ENCODE results near the gene ARHGAP44.
"Not testable (repeated sequence)": the region's sequence is repeated elsewhere in the genome, so short reads cannot be mapped to it uniquely, and the experiment has no call there.

The ARHGAP44 gene

GRCh38 chr17:12963505-12963904 is 174.2 kb downstream of the ARHGAP44 start:
- DNase-seq (ENCODE audit: low read depth, low spot score) = no peak

GRCh38 chr17:12964162-12964561 is 174.9 kb downstream of the ARHGAP44 start:
- DNase-seq (ENCODE audit: low read depth, low spot score) = no peak

- no peak for DNase-seq (ENCODE audit: low read depth, low spot score)
These were observed 175.5 kb downstream of the ARHGAP44 start for GRCh38 chr17:12964840-12965239.

GRCh38 chr17:12965988-12966387 is 176.7 kb downstream of the ARHGAP44 start:
- no peak for DNase-seq (ENCODE audit: low read depth, low spot score)

GRCh38 chr17:12966413-12966812 is 177.1 kb downstream of the ARHGAP44 start:
- no peak for DNase-seq (ENCODE audit: low read depth, low spot score)

- no peak for DNase-seq (ENCODE audit: low read depth, low spot score)
These were observed 178.7 kb downstream of the ARHGAP44 start for GRCh38 chr17:12967962-12968361.

- DNase-seq (ENCODE audit: low read depth, low spot score) = peak; percentile 32
These were observed 184.3 kb downstream of the ARHGAP44 start for GRCh38 chr17:12973496-12974004.

GRCh38 chr17:12974005-12974531 is 184.8 kb downstream of the ARHGAP44 start:
- peak; percentile 25 for DNase-seq (ENCODE audit: low read depth, low spot score)

- DNase-seq (ENCODE audit: low read depth, low spot score) = peak; percentile 30
These were observed 187.9 kb downstream of the ARHGAP44 start for GRCh38 chr17:12977008-12977751.

- not testable (repeated sequence) for DNase-seq (ENCODE audit: low read depth, low spot score)
These were observed 189.5 kb downstream of the ARHGAP44 start for GRCh38 chr17:12978787-12979186.

GRCh38 chr17:12979246-12979645 is 189.9 kb downstream of the ARHGAP44 start:
- DNase-seq (ENCODE audit: low read depth, low spot score) = no peak

- no peak for DNase-seq (ENCODE audit: low read depth, low spot score)
These were observed 190.7 kb downstream of the ARHGAP44 start for GRCh38 chr17:12979826-12980500.

- DNase-seq (ENCODE audit: low read depth, low spot score) = no peak
These were observed 192.9 kb downstream of the ARHGAP44 start for GRCh38 chr17:12982224-12982623.

GRCh38 chr17:12983991-12984884 is 194.9 kb downstream of the ARHGAP44 start:
- no peak for DNase-seq (ENCODE audit: low read depth, low spot score)

GRCh38 chr17:12985431-12986293 is 196.4 kb downstream of the ARHGAP44 start:
- no peak for DNase-seq (ENCODE audit: low read depth, low spot score)

GRCh38 chr17:12987120-12987519 is 197.8 kb downstream of the ARHGAP44 start:
- DNase-seq (ENCODE audit: low read depth, low spot score) = peak; percentile 81

- DNase-seq (ENCODE audit: low read depth, low spot score) = peak; percentile 27
These were observed 200.9 kb downstream of the ARHGAP44 start for GRCh38 chr17:12990041-12990808.

GRCh38 chr17:12990926-12991325 is 201.6 kb downstream of the ARHGAP44 start:
- DNase-seq (ENCODE audit: low read depth, low spot score) = no peak

GRCh38 chr17:12992676-12993075 is 203.4 kb downstream of the ARHGAP44 start:
- no peak for DNase-seq (ENCODE audit: low read depth, low spot score)

GRCh38 chr17:12993631-12994030 is 204.3 kb downstream of the ARHGAP44 start:
- DNase-seq (ENCODE audit: low read depth, low spot score) = no peak

All from ELF-1 (cell line).